A549 (cell line): ENCODE results near the gene PRSS27. TPM values are rescaled to one million over a fixed set of nuclear protein-coding genes. Genes with fewer than 3 reads are reported as not detected.

Source experiments
- ATAC-seq, 2 experiments: fragments of 200-7000 bp in 1 of 2; fragments of >200 bp in 1 of 2; cut with Nextera tagmentation in 1 of 2; cut with Tn5 transposase in 1 of 2; 3 replicates each; pipeline versions ENCODE4 v1.8.0 to v1.9.1; 2018 to 2020; ENCODE audit warnings: mild to moderate bottlenecking in 1 of 2, moderate library complexity in 1 of 2
- CTCF ChIA-PET: fragments of 300-600 bp; sonication (Branson Sonifier 250); formaldehyde crosslinking; extraction: SDS; loops from one replicate; lab custom pipeline; 2021; ENCODE audit warnings: antibody characterized with exemption, inconsistent platforms; lab: Yijun Ruan, JAX
- POLR2A ChIA-PET: fragments of 350-600 bp; formaldehyde crosslinking; extraction: SDS; loops from one replicate; lab custom pipeline; 2021; ENCODE audit warnings: antibody characterized with exemption, inconsistent platforms; lab: Yijun Ruan, JAX
- DNase-seq, 2 experiments: peaks; one replicate each; pipeline versions ENCODE4 v3.0.0 to v3.0.0-alpha.2; 2011 to 2016; ENCODE audit warnings: low read depth in 1 of 2, low spot score in 1 of 2
- FAIRE-seq: peaks from 2 replicates; lab custom pipeline; 2011; peaks lifted over from hg19 to GRCh38; lab: Jason Lieb, UNC
- H3K27ac ChIP-seq, 2 experiments: fragments of >200 bp; sonication (Bioruptor Twin); formaldehyde crosslinking; 3 replicates each; pipeline ENCODE4 v1.5.1; 2016 to 2017
- H3K4me1 ChIP-seq: fragments of >200 bp; sonication (Bioruptor Twin); formaldehyde crosslinking; 3 replicates; pipeline ENCODE4 v1.6.1; 2016
- H3K4me2 ChIP-seq: fragments of >200 bp; sonication (Bioruptor Twin); formaldehyde crosslinking; 3 replicates; pipeline ENCODE4 v1.6.1; 2016
- H3K4me3 ChIP-seq: fragments of >200 bp; sonication (Bioruptor Twin); formaldehyde crosslinking; 3 replicates; pipeline ENCODE4 v1.5.1; 2016
- H3K9me3 ChIP-seq: fragments of >200 bp; sonication (Bioruptor Twin); formaldehyde crosslinking; 3 replicates; pipeline ENCODE4 v1.6.1; 2016
- BHLHE40 ChIP-seq: IDR thresholded peaks from 2 replicates; pipeline ENCODE4 v1.6.1; 2012; ENCODE audit warnings: low read depth, low read length, inconsistent platforms
- EHF ChIP-seq: fragments of 250-450 bp; sonication (Bioruptor Pico); IDR thresholded peaks from 2 replicates; pipeline ENCODE4 v1.5.0; 2020; ENCODE audit warnings: mild to moderate bottlenecking
- EHMT2 ChIP-seq: fragments of 200-600 bp; sonication (generic); IDR thresholded peaks from 2 replicates; pipeline ENCODE4 v1.6.1; 2016; ENCODE audit warnings: antibody characterized with exemption, low read depth, mild to moderate bottlenecking, moderate library complexity
- EP300 ChIP-seq, 2 experiments: fragments of >200 bp; sonication (Bioruptor Twin); formaldehyde crosslinking; IDR thresholded peaks; 2 replicates in 1 of 2; 3 replicates in 1 of 2; pipeline ENCODE4 v1.6.1; 2016 to 2017
- HEYL ChIP-seq: fragments of 250-450 bp; sonication (Bioruptor Pico); IDR thresholded peaks from 2 replicates; pipeline ENCODE4 v1.8.0; 2021; ENCODE audit warnings: mild to moderate bottlenecking, moderate library complexity
- HOXB13 ChIP-seq: fragments of 250-450 bp; sonication (Bioruptor Pico); IDR thresholded peaks from 2 replicates; pipeline ENCODE4 v1.5.0; 2020; ENCODE audit warnings: low read depth, mild to moderate bottlenecking, moderate library complexity
- HOXB5 ChIP-seq: fragments of 250-450 bp; sonication (Bioruptor Pico); IDR thresholded peaks from 2 replicates; pipeline ENCODE4 v1.5.0; 2020; ENCODE audit warnings: mild to moderate bottlenecking, moderate library complexity
- MYC ChIP-seq: IDR thresholded peaks from 2 replicates; pipeline ENCODE4 v1.6.1; 2012; ENCODE audit warnings: mild to moderate bottlenecking, inconsistent platforms, low read length, improper control_type of control experiment, borderline replicate concordance
- NPAS2 ChIP-seq: fragments of 250-450 bp; sonication (Bioruptor Pico); IDR thresholded peaks from 2 replicates; pipeline ENCODE4 v1.8.0; 2022; ENCODE audit warnings: mild to moderate bottlenecking, moderate library complexity, borderline replicate concordance
- RNF2 ChIP-seq: fragments of 200-600 bp; sonication (generic); IDR thresholded peaks from 2 replicates; pipeline ENCODE4 v1.6.1; 2016; ENCODE audit warnings: low read depth, mild to moderate bottlenecking, antibody characterized with exemption, moderate library complexity, borderline replicate concordance
- SMC3 ChIP-seq: fragments of >200 bp; sonication (Bioruptor Twin); formaldehyde crosslinking; IDR thresholded peaks from 3 replicates; pipeline ENCODE4 v1.6.1; 2018; ENCODE audit warnings: inconsistent platforms
- ZFP36 ChIP-seq: fragments of 450-650 bp; IDR thresholded peaks from 2 replicates; pipeline ENCODE4 v1.6.1; 2014; ENCODE audit warnings: borderline replicate concordance; ENCODE audit not compliant: partially characterized antibody
- ZSCAN20 ChIP-seq: fragments of 250-450 bp; sonication (Bioruptor Pico); IDR thresholded peaks from 2 replicates; pipeline ENCODE4 v1.8.0; 2022; ENCODE audit warnings: mild to moderate bottlenecking, moderate library complexity
- WGBS: methylation state at CpG from one replicate; pipeline ENCODE4 v1.1.6; 2017; ENCODE audit errors: missing lambda C conversion rate; 5-methylcytosine and 5-hydroxymethylcytosine counted together
- polyA plus RNA-seq, 4 experiments: library from polyadenylated mRNA; depleted of rRNA in 3 of 4; stranded (reverse); fragments of >200 nt; fragmentation: RNase III in 1 of 4; extraction: RNeasy Plus Mini Kit Qiagen cat#74134 plus additional on column Dnase treatment in 1 of 4; gene quantifications; 2 replicates in 3 of 4; 3 replicates in 1 of 4; pipeline ENCODE4 v1.2.3, GENCODE V29; 2011 to 2017
- TF ChIP-seq, protein P1 (sequence below): fragments of >200 bp; sonication (Bioruptor Twin); formaldehyde crosslinking; IDR thresholded peaks from 3 replicates; pipeline ENCODE4 v1.5.1; 2016
- TF ChIP-seq, protein P2 (sequence below): IDR thresholded peaks from 2 replicates; pipeline ENCODE4 v1.6.1; 2012
- TF ChIP-seq, protein P3 (sequence below): fragments of 200-600 bp; sonication (generic); IDR thresholded peaks from 2 replicates; pipeline ENCODE4 v1.6.1; 2016; ENCODE audit warnings: antibody characterized with exemption, mild to moderate bottlenecking, moderate library complexity

PRSS27 gene
- polyA plus RNA-seq, 2 of the 4 experiments (the other 2 are of a cell fraction): 1.00 to 1.2 TPM

DNA sequence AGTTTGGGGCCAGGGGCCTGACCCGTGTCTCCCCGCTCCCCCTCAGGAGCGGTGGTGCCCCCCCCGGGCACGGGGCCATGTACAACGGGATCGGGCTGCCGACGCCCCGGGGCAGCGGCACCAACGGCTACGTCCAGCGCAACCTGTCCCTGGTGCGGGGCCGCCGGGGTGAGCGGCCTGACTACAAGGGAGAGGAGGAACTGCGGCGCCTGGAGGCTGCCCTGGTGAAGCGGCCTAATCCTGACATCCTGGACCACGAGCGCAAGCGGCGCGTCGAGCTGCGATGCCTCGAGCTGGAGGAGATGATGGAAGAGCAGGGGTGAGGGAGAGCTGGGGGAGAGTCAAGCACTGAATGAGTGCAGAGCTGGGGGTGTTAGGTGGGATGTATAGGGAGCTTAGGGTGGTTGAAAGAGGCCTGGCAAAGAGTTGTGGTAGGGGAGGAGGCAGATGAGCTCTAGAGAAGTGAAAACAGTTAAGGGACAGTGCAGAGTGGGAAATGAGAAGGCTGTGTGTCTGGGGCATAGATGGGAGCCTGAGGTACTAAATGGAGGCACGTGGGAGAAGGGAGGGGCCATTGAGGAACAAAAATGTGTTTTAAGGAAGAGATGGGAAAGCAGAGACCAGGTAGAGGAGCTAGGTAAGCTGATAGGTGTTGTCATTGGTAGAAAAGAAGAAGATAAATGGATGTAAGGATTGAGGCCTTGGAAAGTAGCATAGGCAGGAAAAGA is 36.4 kb upstream of the PRSS27 start:
- Histone ChIP-seq H3K4me1 (peaks cover 27% of the 10 kb centered on the region), H3K4me3 (no peak overlapping the region), H3K4me2 (peak overlapping the region; percentile 94; the same call in 1 of the 3 replicates), H3K27ac (no peak overlapping the region), H3K9me3 (0 out of 3 replicates have a peak, but pooled peaks cover 2% of the 10 kb centered on the region)
- no peak for ATAC-seq
- no peak for FAIRE-seq
- no peak for DNase-seq
- TF ChIP-seq, protein P1, sequence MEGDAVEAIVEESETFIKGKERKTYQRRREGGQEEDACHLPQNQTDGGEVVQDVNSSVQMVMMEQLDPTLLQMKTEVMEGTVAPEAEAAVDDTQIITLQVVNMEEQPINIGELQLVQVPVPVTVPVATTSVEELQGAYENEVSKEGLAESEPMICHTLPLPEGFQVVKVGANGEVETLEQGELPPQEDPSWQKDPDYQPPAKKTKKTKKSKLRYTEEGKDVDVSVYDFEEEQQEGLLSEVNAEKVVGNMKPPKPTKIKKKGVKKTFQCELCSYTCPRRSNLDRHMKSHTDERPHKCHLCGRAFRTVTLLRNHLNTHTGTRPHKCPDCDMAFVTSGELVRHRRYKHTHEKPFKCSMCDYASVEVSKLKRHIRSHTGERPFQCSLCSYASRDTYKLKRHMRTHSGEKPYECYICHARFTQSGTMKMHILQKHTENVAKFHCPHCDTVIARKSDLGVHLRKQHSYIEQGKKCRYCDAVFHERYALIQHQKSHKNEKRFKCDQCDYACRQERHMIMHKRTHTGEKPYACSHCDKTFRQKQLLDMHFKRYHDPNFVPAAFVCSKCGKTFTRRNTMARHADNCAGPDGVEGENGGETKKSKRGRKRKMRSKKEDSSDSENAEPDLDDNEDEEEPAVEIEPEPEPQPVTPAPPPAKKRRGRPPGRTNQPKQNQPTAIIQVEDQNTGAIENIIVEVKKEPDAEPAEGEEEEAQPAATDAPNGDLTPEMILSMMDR: no peak
- TF ChIP-seq HOXB13 (CRISPR knock-in tag) (no peak), ZFP36 (no peak), ZSCAN20 (CRISPR knock-in tag) (no peak), EHMT2 (no peak), RNF2 (no peak), BHLHE40 (no peak), HOXB5 (CRISPR knock-in tag) (no peak), HEYL (CRISPR knock-in tag) (no peak), EP300 (IDR thresholded peaks at IDR 0.05) (no peak), SMC3 (no peak)
- TF ChIP-seq, protein P2, sequence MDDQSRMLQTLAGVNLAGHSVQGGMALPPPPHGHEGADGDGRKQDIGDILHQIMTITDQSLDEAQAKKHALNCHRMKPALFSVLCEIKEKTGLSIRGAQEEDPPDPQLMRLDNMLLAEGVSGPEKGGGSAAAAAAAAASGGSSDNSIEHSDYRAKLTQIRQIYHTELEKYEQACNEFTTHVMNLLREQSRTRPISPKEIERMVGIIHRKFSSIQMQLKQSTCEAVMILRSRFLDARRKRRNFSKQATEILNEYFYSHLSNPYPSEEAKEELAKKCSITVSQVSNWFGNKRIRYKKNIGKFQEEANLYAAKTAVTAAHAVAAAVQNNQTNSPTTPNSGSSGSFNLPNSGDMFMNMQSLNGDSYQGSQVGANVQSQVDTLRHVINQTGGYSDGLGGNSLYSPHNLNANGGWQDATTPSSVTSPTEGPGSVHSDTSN: no peak
- TF ChIP-seq, protein P3, sequence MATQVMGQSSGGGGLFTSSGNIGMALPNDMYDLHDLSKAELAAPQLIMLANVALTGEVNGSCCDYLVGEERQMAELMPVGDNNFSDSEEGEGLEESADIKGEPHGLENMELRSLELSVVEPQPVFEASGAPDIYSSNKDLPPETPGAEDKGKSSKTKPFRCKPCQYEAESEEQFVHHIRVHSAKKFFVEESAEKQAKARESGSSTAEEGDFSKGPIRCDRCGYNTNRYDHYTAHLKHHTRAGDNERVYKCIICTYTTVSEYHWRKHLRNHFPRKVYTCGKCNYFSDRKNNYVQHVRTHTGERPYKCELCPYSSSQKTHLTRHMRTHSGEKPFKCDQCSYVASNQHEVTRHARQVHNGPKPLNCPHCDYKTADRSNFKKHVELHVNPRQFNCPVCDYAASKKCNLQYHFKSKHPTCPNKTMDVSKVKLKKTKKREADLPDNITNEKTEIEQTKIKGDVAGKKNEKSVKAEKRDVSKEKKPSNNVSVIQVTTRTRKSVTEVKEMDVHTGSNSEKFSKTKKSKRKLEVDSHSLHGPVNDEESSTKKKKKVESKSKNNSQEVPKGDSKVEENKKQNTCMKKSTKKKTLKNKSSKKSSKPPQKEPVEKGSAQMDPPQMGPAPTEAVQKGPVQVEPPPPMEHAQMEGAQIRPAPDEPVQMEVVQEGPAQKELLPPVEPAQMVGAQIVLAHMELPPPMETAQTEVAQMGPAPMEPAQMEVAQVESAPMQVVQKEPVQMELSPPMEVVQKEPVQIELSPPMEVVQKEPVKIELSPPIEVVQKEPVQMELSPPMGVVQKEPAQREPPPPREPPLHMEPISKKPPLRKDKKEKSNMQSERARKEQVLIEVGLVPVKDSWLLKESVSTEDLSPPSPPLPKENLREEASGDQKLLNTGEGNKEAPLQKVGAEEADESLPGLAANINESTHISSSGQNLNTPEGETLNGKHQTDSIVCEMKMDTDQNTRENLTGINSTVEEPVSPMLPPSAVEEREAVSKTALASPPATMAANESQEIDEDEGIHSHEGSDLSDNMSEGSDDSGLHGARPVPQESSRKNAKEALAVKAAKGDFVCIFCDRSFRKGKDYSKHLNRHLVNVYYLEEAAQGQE: no peak
- WGBS: 93% methylated on average over 30 of the region's 30 CpGs
- ChIA-PET CTCF (interaction anchor here (0.8 to 2.1 kb wide), 4 partner anchors 8 to 112 kb away, joined by 3 to 6 read pairs (median 4); no protein-coding TSS in a partner anchor), POLR2A (no interaction called here)

DNA sequence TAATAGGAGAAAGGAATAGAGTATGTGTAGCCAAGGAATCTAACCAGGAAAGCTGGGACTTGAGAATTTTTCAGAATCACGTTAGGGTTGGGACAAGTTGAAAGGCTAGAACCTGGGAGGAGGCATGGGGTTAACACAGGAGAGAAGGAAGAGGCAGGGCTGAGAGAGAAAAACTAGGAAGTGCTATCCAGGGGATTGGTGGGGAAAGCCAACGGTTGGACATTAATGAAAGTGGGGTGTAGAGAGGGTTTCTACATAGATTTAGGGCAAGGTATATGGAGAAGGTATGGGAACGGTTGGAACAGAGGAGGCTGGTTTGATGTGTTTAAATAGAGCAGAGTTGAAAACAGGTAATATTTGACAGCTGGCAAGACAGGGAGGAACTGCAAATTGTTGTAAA is 35.1 kb upstream of the PRSS27 start:
- ATAC-seq (no peak), FAIRE-seq (no peak), DNase-seq (no peak)
- ChIA-PET CTCF (no interaction called here), POLR2A (interaction anchor here (1.5 kb wide), 1 partner anchor 17 kb away, joined by 3 read pairs; no protein-coding TSS in a partner anchor)
- peaks cover 5% of the 10 kb centered on the region; the same call in 1 of the 3 replicates for H3K9me3 ChIP-seq
- H3K4me1 ChIP-seq: peaks cover 33% of the 10 kb centered on the region
- peak overlapping the region; percentile 75; the same call in 2 of the 3 replicates for H3K4me3 ChIP-seq
- TF ChIP-seq EHF (CRISPR knock-in tag) (no peak), MYC (no peak), NPAS2 (CRISPR knock-in tag) (no peak)
- TF ChIP-seq, protein P2: no peak
- WGBS: 66% methylated on average over 3 of the region's 3 CpGs
- H3K4me2 ChIP-seq: peak overlapping the region; percentile 94
- H3K27ac ChIP-seq: no peak overlapping the region
